Keratinocyte (primary cell): ENCODE data around the gene USP46. TPM values are rescaled to one million over a fixed set of nuclear protein-coding genes. Genes with fewer than 3 reads are reported as not detected.

ENCODE experiments used
- DNase-seq: peaks from one replicate; pipeline ENCODE4 v3.0.0-alpha.2; 2011; ENCODE audit warnings: low read depth, missing footprints, low spot score
- FAIRE-seq: peaks from 2 replicates; lab custom pipeline; 2011; peaks lifted over from hg19 to GRCh38; lab: Jason Lieb, UNC
- H2AFZ ChIP-seq: 2 replicates; pipeline ENCODE4 v1.6.0; 2012; ENCODE audit warnings: low read length, control low read depth, inconsistent platforms; ENCODE audit not compliant: control insufficient read depth
- H3K27ac ChIP-seq: 2 replicates; pipeline ENCODE4 v1.5.1; 2011; ENCODE audit warnings: low read length; ENCODE audit not compliant: control insufficient read depth, insufficient read depth
- H3K27me3 ChIP-seq: 3 replicates; pipeline ENCODE4 v1.6.0; 2011; ENCODE audit warnings: low read length; ENCODE audit not compliant: control insufficient read depth, insufficient read depth; ENCODE audit errors: extremely low read depth
- H3K36me3 ChIP-seq, 2 experiments: 2 replicates in 1 of 2; 3 replicates in 1 of 2; pipeline ENCODE4 v1.5.1; 2011; ENCODE audit warnings: low read length in 2 of 2, mild to moderate bottlenecking in 1 of 2; ENCODE audit not compliant: control insufficient read depth in 2 of 2, insufficient read depth in 2 of 2; ENCODE audit errors: extremely low read depth in 1 of 2
- H3K4me1 ChIP-seq: 3 replicates; pipeline ENCODE4 v1.5.1; 2011; ENCODE audit warnings: low read length; ENCODE audit not compliant: control insufficient read depth, insufficient read depth; ENCODE audit errors: extremely low read depth
- H3K4me2 ChIP-seq: 3 replicates; pipeline ENCODE4 v1.6.0; 2011; ENCODE audit warnings: low read depth, low read length; ENCODE audit not compliant: control insufficient read depth, insufficient read depth; ENCODE audit errors: extremely low read depth
- H3K4me3 ChIP-seq, 3 experiments: fragments of 200-600 bp in 1 of 3; sonication (generic) in 1 of 3; 2 replicates in 2 of 3; 3 replicates in 1 of 3; pipeline ENCODE4 v1.5.1; 2011 to 2016; ENCODE audit warnings: low read length in 3 of 3, mild to moderate bottlenecking in 3 of 3, control low read depth in 2 of 3, inconsistent platforms in 1 of 3, low read depth in 1 of 3, mixed read lengths in 1 of 3, mixed run types in 1 of 3, moderate library complexity in 1 of 3; ENCODE audit not compliant: control insufficient read depth in 2 of 3, insufficient read depth in 2 of 3; ENCODE audit errors: extremely low read depth in 1 of 3
- H3K79me2 ChIP-seq: 2 replicates; pipeline ENCODE4 v1.6.0; 2012; ENCODE audit warnings: low read length; ENCODE audit not compliant: control insufficient read depth, insufficient read depth
- H3K9ac ChIP-seq: 3 replicates; pipeline ENCODE4 v1.6.0; 2011; ENCODE audit warnings: low read length; ENCODE audit not compliant: control insufficient read depth, insufficient read depth; ENCODE audit errors: extremely low read depth
- H3K9me1 ChIP-seq: 3 replicates; pipeline ENCODE4 v1.6.0; 2011; ENCODE audit warnings: low read length; ENCODE audit not compliant: control insufficient read depth, insufficient read depth; ENCODE audit errors: extremely low read depth
- H3K9me3 ChIP-seq: 2 replicates; pipeline ENCODE4 v1.5.1; 2012; ENCODE audit warnings: low read depth, low read length; ENCODE audit not compliant: control insufficient read depth
- H4K20me1 ChIP-seq: 3 replicates; pipeline ENCODE4 v1.6.0; 2011; ENCODE audit warnings: low read length; ENCODE audit not compliant: control insufficient read depth, insufficient read depth; ENCODE audit errors: extremely low read depth
- CTCF ChIP-seq, 3 experiments: IDR thresholded peaks in 1 of 3; conservative IDR thresholded peaks in 1 of 3; optimal IDR thresholded peaks in 1 of 3; 2 replicates in 2 of 3; 3 replicates in 1 of 3; pipeline versions ENCODE3 to v1.5.1; 2011; ENCODE audit warnings: low read length in 3 of 3, mild to moderate bottlenecking in 3 of 3, moderate library complexity in 2 of 3, control low read depth in 1 of 3, inconsistent platforms in 1 of 3; ENCODE audit not compliant: insufficient read depth in 2 of 3; ENCODE audit errors: extremely low read depth in 1 of 3
- EZH2 ChIP-seq: IDR thresholded peaks from one replicate; pipeline ENCODE4 v1.6.1; 2012; ENCODE audit warnings: inconsistent platforms, mild to moderate bottlenecking, low read length, moderate library complexity
- dilution Hi-C: fragments of 300-500 bp; cut with MboI; formaldehyde crosslinking; loops from one replicate; pipeline ENCODE4 v1.7.0; 2020; ENCODE audit warnings: low sequenced_read_pairs; ENCODE audit not compliant: extremely low pct_ligation_motif_present
- polyA plus RNA-seq, 5 experiments: library from polyadenylated mRNA; depleted of rRNA in 3 of 5; stranded (reverse) in 3 of 5; stranded (forward) in 1 of 5; unstranded in 1 of 5; fragments of >200 nt; gene quantifications; 1 replicate in 1 of 5; 2 replicates in 3 of 5; 3 replicates in 1 of 5; pipeline versions ENCODE4 v1.2.1 to v1.2.3, GENCODE V29; 2011 to 2012; ENCODE audit warnings: missing spikeins in 2 of 5, low read depth in 1 of 5, low replicate concordance in 1 of 5

The USP46 gene
- polyA plus RNA-seq, 1 donor (not counting 4 experiments of a cell fraction or from before 2014, with no cell fraction given) = 20.4 TPM

DNA sequence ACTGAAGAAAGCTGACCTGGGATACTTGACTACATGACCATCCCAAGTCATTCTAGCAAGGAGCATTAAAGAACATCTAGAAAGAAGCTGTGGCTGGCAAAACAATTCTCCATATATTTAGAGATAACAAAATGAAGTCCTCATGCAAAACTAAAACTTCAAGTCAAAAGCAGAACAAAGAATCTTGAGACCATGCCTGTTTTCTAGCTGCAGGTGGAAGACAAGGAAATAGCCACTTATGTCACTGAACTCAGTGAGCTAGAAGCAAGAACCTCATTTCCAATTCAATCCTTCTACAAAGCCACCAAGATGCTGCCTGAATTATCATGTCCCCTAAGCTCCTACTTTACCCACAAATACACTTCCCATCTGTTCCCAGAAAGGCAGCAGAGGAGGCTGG is 13.8 kb downstream of the USP46 start:
- TF ChIP-seq EZH2 = no peak
- no peak for TF ChIP-seq CTCF (optimal IDR thresholded peaks at IDR 0.05 in 1 of 3, IDR thresholded peaks at IDR 0.05 in 1 of 3, conservative IDR thresholded peaks at IDR 0.05 in 1 of 3; ENCODE audit: extremely low read depth in 1 of 3, insufficient read depth in 2 of 3, low read length in 3 of 3)
- H3K36me3 ChIP-seq = no peaks in the 10 kb centered on the region
- dilution Hi-C loops = no loop called here
- H3K27me3 ChIP-seq = no peaks in the 10 kb centered on the region
- no peak overlapping the region for H3K4me3 ChIP-seq
- H3K9ac ChIP-seq = no peak overlapping the region
- no peak overlapping the region for H2AFZ ChIP-seq
- no peak overlapping the region for H3K4me2 ChIP-seq
- H3K9me1 ChIP-seq = peaks cover 2% of the 10 kb centered on the region
- no peaks in the 10 kb centered on the region for H3K9me3 ChIP-seq
- H3K4me1 ChIP-seq = peaks cover 22% of the 10 kb centered on the region
- no peak overlapping the region for H3K27ac ChIP-seq
- no peaks in the 10 kb centered on the region for H4K20me1 ChIP-seq
- FAIRE-seq (no peak), DNase-seq (no peak)
- H3K79me2 ChIP-seq = peaks cover 57% of the 10 kb centered on the region

DNA sequence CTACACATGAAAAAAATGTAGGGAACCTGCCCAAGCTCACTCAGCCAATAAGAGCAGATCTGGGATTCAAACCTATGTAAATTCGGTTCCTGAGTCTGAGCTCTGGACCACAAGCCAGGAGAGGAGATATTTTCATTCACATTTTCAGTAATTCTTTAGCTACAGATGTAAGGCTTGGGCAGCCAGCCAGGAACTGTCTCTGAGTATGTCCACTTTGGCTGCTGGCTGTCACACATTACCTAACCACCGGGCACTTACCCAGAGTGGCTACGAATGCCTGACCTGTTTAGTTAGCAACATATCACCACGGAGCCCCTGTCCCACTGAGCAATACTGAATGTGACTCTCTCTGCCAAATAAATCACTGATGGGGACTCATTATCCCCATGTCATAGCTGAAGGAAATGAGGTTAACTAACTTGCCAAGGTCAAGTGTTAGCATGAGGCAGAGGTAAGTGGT is 15.3 kb downstream of the USP46 start:
- FAIRE-seq = no peak
- dilution Hi-C loops = no loop called here
- Histone ChIP-seq H3K27ac (no peak overlapping the region), H3K4me1 (peaks cover 22% of the 10 kb centered on the region), H3K9me3 (no peaks in the 10 kb centered on the region), H3K79me2 (peaks cover 64% of the 10 kb centered on the region), H3K27me3 (no peaks in the 10 kb centered on the region), H3K4me3 (no peak overlapping the region), H3K36me3 (no peaks in the 10 kb centered on the region), H2AFZ (no peak overlapping the region), H4K20me1 (no peaks in the 10 kb centered on the region), H3K9ac (no peak overlapping the region), H3K4me2 (no peak overlapping the region), H3K9me1 (peaks cover 2% of the 10 kb centered on the region)
- TF ChIP-seq CTCF (optimal IDR thresholded peaks at IDR 0.05 in 1 of 3, IDR thresholded peaks at IDR 0.05 in 1 of 3, conservative IDR thresholded peaks at IDR 0.05 in 1 of 3; ENCODE audit: extremely low read depth in 1 of 3, insufficient read depth in 2 of 3, low read length in 3 of 3) (no peak), EZH2 (no peak)
- DNase-seq = no peak
